HCT116 (cell line): ENCODE results near the gene TP63. TPM values are rescaled to one million over a fixed set of nuclear protein-coding genes. Genes with fewer than 3 reads are reported as not detected.

Source experiments
- ATAC-seq: fragments of 200-7000 bp; cut with Tn5 transposase; 2 replicates; pipeline ENCODE4 v1.9.1; 2020; ENCODE audit warnings: mild to moderate bottlenecking, moderate library complexity
- BruUV-seq: library from RNA; stranded (reverse); fragments of 400-500 nt; replicated peaks from 2 replicates; lab custom pipeline; 2021; lab: Mats Ljungman, UMichigan
- CTCF ChIA-PET: fragments of 300-600 bp; sonication (Branson Sonifier 250); formaldehyde crosslinking; loops from one replicate; lab custom pipeline; 2021; ENCODE audit warnings: antibody characterized with exemption; lab: Charles Lee
- POLR2A ChIA-PET: fragments of 300-600, 350-600 bp; sonication (Branson Sonifier 250); formaldehyde crosslinking; loops from one replicate; lab custom pipeline; 2021; ENCODE audit warnings: antibody characterized with exemption; lab: Charles Lee
- RAD21 ChIA-PET, 2 experiments: fragments of 300-600 bp; sonication (Branson Sonifier 250); formaldehyde crosslinking; loops; one replicate each; lab custom pipeline; 2023; ENCODE audit warnings: low total read pairs in 2 of 2; ENCODE audit not compliant: uncharacterized antibody in 2 of 2, unreplicated experiment in 2 of 2, low non-redundant PET in 1 of 2; lab: Charles Lee
- DNase-seq: peaks from one replicate; pipeline ENCODE4 v3.0.0-alpha.2; 2010; ENCODE audit warnings: low read depth, low spot score
- H2AFZ ChIP-seq: fragments of 200-600 bp; shearing (Covaris generic), sonication (generic); 2 replicates; pipeline ENCODE4 v1.6.1; 2017; ENCODE audit warnings: low read depth, mixed run types, mixed read lengths, antibody characterized with exemption, low read length; ENCODE audit not compliant: poor library complexity, severe bottlenecking
- H3K27ac ChIP-seq: 2 replicates; pipeline ENCODE4 v1.5.1; 2012; ENCODE audit warnings: low read depth, low read length
- H3K27me3 ChIP-seq: fragments of 200-600 bp; sonication (generic); 2 replicates; pipeline ENCODE4 v1.6.1; 2016; ENCODE audit warnings: mixed run types, low read length, mixed read lengths; ENCODE audit not compliant: insufficient read depth
- H3K36me3 ChIP-seq, 2 experiments: fragments of 200-500 bp in 1 of 2; fragments of 200-600 bp in 1 of 2; sonication (Bioruptor generic) in 1 of 2; sonication (generic) in 1 of 2; 2 replicates each; pipeline versions ENCODE4 v1.5.1 to v1.6.1; 2014 to 2016; ENCODE audit warnings: low read length in 2 of 2, inconsistent platforms in 1 of 2, mixed read lengths in 1 of 2, mixed run types in 1 of 2; ENCODE audit not compliant: insufficient read depth in 2 of 2, control insufficient read depth in 1 of 2
- H3K4me1 ChIP-seq, 2 experiments: fragments of 200-600 bp in 1 of 2; sonication (generic) in 1 of 2; 2 replicates each; pipeline versions ENCODE4 v1.5.1 to v1.6.1; 2012 to 2017; ENCODE audit warnings: low read length in 2 of 2, inconsistent platforms in 1 of 2, mild to moderate bottlenecking in 1 of 2, mixed read lengths in 1 of 2, mixed run types in 1 of 2, moderate library complexity in 1 of 2; ENCODE audit not compliant: insufficient read depth in 2 of 2, control insufficient read depth in 1 of 2
- H3K4me2 ChIP-seq: fragments of 200-600 bp; sonication (generic); 2 replicates; pipeline ENCODE4 v1.6.1; 2017; ENCODE audit warnings: mixed run types, low read length, mixed read lengths
- H3K4me3 ChIP-seq, 2 experiments: fragments of 200-600 bp in 1 of 2; sonication (generic) in 1 of 2; replicated peaks in 1 of 2; 2 replicates each; pipeline ENCODE4 v1.5.1; 2011 to 2016; ENCODE audit warnings: low read length in 2 of 2, control low read depth in 1 of 2, low read depth in 1 of 2, mild to moderate bottlenecking in 1 of 2, mixed read lengths in 1 of 2, mixed run types in 1 of 2
- H3K79me2 ChIP-seq: fragments of 200-600 bp; sonication (generic); 2 replicates; pipeline ENCODE4 v1.6.1; 2017; ENCODE audit warnings: mild to moderate bottlenecking, mixed run types, low read length, moderate library complexity, mixed read lengths; ENCODE audit not compliant: insufficient read depth
- H3K9ac ChIP-seq: fragments of 200-600 bp; sonication (generic); 2 replicates; pipeline ENCODE4 v1.6.1; 2016; ENCODE audit warnings: low read length, mixed read lengths
- H3K9me2 ChIP-seq: fragments of 200-600 bp; sonication (generic), shearing (Covaris generic); 2 replicates; pipeline ENCODE4 v1.6.1; 2017; ENCODE audit warnings: mixed run types, mild to moderate bottlenecking, moderate library complexity; ENCODE audit not compliant: insufficient read depth
- H3K9me3 ChIP-seq, 2 experiments: fragments of 200-500 bp in 1 of 2; fragments of 200-600 bp in 1 of 2; sonication (Bioruptor generic) in 1 of 2; sonication (generic) in 1 of 2; 2 replicates each; pipeline ENCODE4 v1.6.1; 2014 to 2017; ENCODE audit warnings: low read length in 2 of 2, mixed read lengths in 2 of 2, inconsistent platforms in 1 of 2, low read depth in 1 of 2, mild to moderate bottlenecking in 1 of 2, mixed run types in 1 of 2, moderate library complexity in 1 of 2; ENCODE audit not compliant: control insufficient read depth in 1 of 2, insufficient read depth in 1 of 2
- H4K20me1 ChIP-seq: fragments of 200-600 bp; sonication (generic), shearing (Covaris generic); 2 replicates; pipeline ENCODE4 v1.6.1; 2017; ENCODE audit warnings: mixed run types, mild to moderate bottlenecking, moderate library complexity; ENCODE audit not compliant: insufficient read depth
- ATF3 ChIP-seq: IDR thresholded peaks from 2 replicates; pipeline ENCODE4 v1.6.1; 2012
- CBX3 ChIP-seq: IDR thresholded peaks from 2 replicates; pipeline ENCODE4 v1.6.1; 2012; ENCODE audit warnings: low read depth
- CEBPB ChIP-seq: IDR thresholded peaks from 2 replicates; pipeline ENCODE4 v1.6.1; 2012; ENCODE audit warnings: low read depth
- EGR1 ChIP-seq: IDR thresholded peaks from 2 replicates; pipeline ENCODE4 v1.6.1; 2012; ENCODE audit warnings: low read depth
- EZH2 ChIP-seq: fragments of 200-600 bp; sonication (generic); IDR thresholded peaks from 2 replicates; pipeline ENCODE4 v1.6.1; 2017; ENCODE audit warnings: antibody characterized with exemption, mixed run types
- FOSL1 ChIP-seq: IDR thresholded peaks from 2 replicates; pipeline ENCODE4 v1.6.1; 2012; ENCODE audit warnings: low read depth
- JUND ChIP-seq: IDR thresholded peaks from 2 replicates; pipeline ENCODE4 v1.6.1; 2012
- MAX ChIP-seq: IDR thresholded peaks from 2 replicates; pipeline ENCODE4 v1.6.1; 2012
- POLR2A ChIP-seq: IDR thresholded peaks from 2 replicates; pipeline ENCODE4 v1.7.0; 2011; ENCODE audit warnings: borderline replicate concordance; ENCODE audit not compliant: insufficient read depth, insufficient read length; ENCODE audit errors: extremely low read depth
- POLR2AphosphoS5 ChIP-seq: IDR thresholded peaks from 2 replicates; pipeline ENCODE4 v1.6.1; 2011; ENCODE audit warnings: mild to moderate bottlenecking, low read depth, low read length, moderate library complexity
- RAD21 ChIP-seq: IDR thresholded peaks from 2 replicates; pipeline ENCODE4 v1.6.1; 2012; ENCODE audit warnings: low read depth, mild to moderate bottlenecking
- REST ChIP-seq: IDR thresholded peaks from 2 replicates; pipeline ENCODE4 v1.6.1; 2012; ENCODE audit warnings: low read depth
- SIN3A ChIP-seq: IDR thresholded peaks from 2 replicates; pipeline ENCODE4 v1.6.1; 2012; ENCODE audit warnings: low read depth
- SRF ChIP-seq: IDR thresholded peaks from 2 replicates; pipeline ENCODE4 v1.6.1; 2012; ENCODE audit warnings: low read depth
- YY1 ChIP-seq: IDR thresholded peaks from 2 replicates; pipeline ENCODE4 v1.6.1; 2011; ENCODE audit warnings: low read length, low read depth, moderate library complexity, mild to moderate bottlenecking; ENCODE audit not compliant: insufficient replicate concordance; ENCODE audit errors: extremely low read depth
- ZFX ChIP-seq: fragments of 450-650 bp; IDR thresholded peaks from 2 replicates; pipeline ENCODE4 v1.6.1; 2017
- ZNF274 ChIP-seq: fragments of 200-500 bp; sonication (Bioruptor generic); IDR thresholded peaks from 2 replicates; pipeline ENCODE4 v1.6.1; 2014; ENCODE audit warnings: mild to moderate bottlenecking, low read depth, low read length, inconsistent platforms
- intact Hi-C: fragments of 100-400 bp; cut with micrococcal nuclease; formaldehyde crosslinking; loops from 2 replicates; pipeline ENCODE4 v1.10.0; 2022
- total RNA-seq: library from RNA; stranded (reverse); gene quantifications from one replicate; pipeline ENCODE4 v1.2.1, GENCODE V29; 2021; ENCODE audit not compliant: unreplicated experiment

Gene TP63
- total RNA-seq, 1 experiment from 2014 or later = not detected

- DNase-seq (no peak), ATAC-seq (no peak)
- ChIA-PET POLR2A (no interaction called here), RAD21 (no interaction called here), CTCF (no interaction called here)
- no peaks in the 10 kb centered on the region for H3K79me2 ChIP-seq
- H3K27ac ChIP-seq = no peak overlapping the region
- H3K9ac ChIP-seq = no peak overlapping the region
- no peaks in the 10 kb centered on the region for H3K4me1 ChIP-seq
- no peaks in the 10 kb centered on the region for H3K9me3 ChIP-seq
- no peaks in the 10 kb centered on the region for H3K36me3 ChIP-seq
- no TSS peak for BruUV-seq
- H3K4me3 ChIP-seq = no peak overlapping the region
- H4K20me1 ChIP-seq = no peaks in the 10 kb centered on the region
- no peak overlapping the region for H3K4me2 ChIP-seq
- H3K27me3 ChIP-seq = no peaks in the 10 kb centered on the region
- no peak for TF ChIP-seq POLR2A
- TF ChIP-seq EGR1 = no peak
- TF ChIP-seq JUND = no peak
- no peak for TF ChIP-seq ZNF274
- no peak for TF ChIP-seq EZH2
- no peak for TF ChIP-seq SIN3A
- no peak for TF ChIP-seq RAD21
- TF ChIP-seq FOSL1 = no peak
- TF ChIP-seq ZFX = no peak
- TF ChIP-seq MAX = no peak
- TF ChIP-seq SRF = no peak
- no peak for TF ChIP-seq YY1
- TF ChIP-seq CEBPB = no peak
- no peak for TF ChIP-seq POLR2AphosphoS5
- no peak overlapping the region for H2AFZ ChIP-seq
- H3K9me2 ChIP-seq = no peaks in the 10 kb centered on the region
- intact Hi-C loops = no loop called here
Measured at GRCh38 chr3:189853906-189854305, 222.7 kb downstream of the TP63 start.

- H3K79me2 ChIP-seq = no peaks in the 10 kb centered on the region
- BruUV-seq = no TSS peak
- H3K27ac ChIP-seq = no peak overlapping the region
- no peaks in the 10 kb centered on the region for H3K36me3 ChIP-seq
- ChIA-PET POLR2A (no interaction called here), RAD21 (no interaction called here), CTCF (no interaction called here)
- intact Hi-C loops = no loop called here
- H3K27me3 ChIP-seq = no peaks in the 10 kb centered on the region
- H3K4me3 ChIP-seq = no peak overlapping the region
- H3K4me1 ChIP-seq = no peaks in the 10 kb centered on the region
- DNase-seq (no peak), ATAC-seq (no peak)
- no peaks in the 10 kb centered on the region for H3K9me3 ChIP-seq
- no peak overlapping the region for H2AFZ ChIP-seq
- no peaks in the 10 kb centered on the region for H4K20me1 ChIP-seq
- no peak overlapping the region for H3K9ac ChIP-seq
- H3K9me2 ChIP-seq = no peaks in the 10 kb centered on the region
- no peak overlapping the region for H3K4me2 ChIP-seq
- TF ChIP-seq POLR2AphosphoS5 (no peak), ZFX (no peak), YY1 (no peak), ATF3 (no peak), EZH2 (no peak), FOSL1 (no peak), JUND (no peak), CBX3 (no peak), ZNF274 (no peak), REST (no peak)
Measured at GRCh38 chr3:189860296-189860695, 229.1 kb downstream of the TP63 start.
